ENCODE data around the gene ITPA. TPM values are rescaled to one million over a fixed set of nuclear protein-coding genes. Genes with fewer than 3 reads are reported as not detected.
"Not testable (repeated sequence)": the region's sequence is repeated elsewhere in the genome, so short reads cannot be mapped to it uniquely, and the experiment has no call there.

ITPA gene
- total RNA-seq, 1 experiment from 2014 or later = 103 TPM

GRCh38 chr20:3172126-3172932 is 37.0 kb upstream of the ITPA start:
- in situ Hi-C loops (cut with HindIII; ENCODE audit: low pct_unique_long_range_greater_than_20kb, low sequenced_read_pairs) = no loop called here
- DNase-seq (ENCODE audit: low read depth) = no peak

GRCh38 chr20:3172933-3173609 is 36.2 kb upstream of the ITPA start, which contains the start of gene LZTS3:
Gene LZTS3, minus strand, starts transcription at chr20:3173549. Its CDS starts 6,386 bp downstream, at chr20:3167163.
- in situ Hi-C loops (cut with HindIII; ENCODE audit: low pct_unique_long_range_greater_than_20kb, low sequenced_read_pairs) = no loop called here
- peak; percentile 58 for DNase-seq (ENCODE audit: low read depth)

DNA sequence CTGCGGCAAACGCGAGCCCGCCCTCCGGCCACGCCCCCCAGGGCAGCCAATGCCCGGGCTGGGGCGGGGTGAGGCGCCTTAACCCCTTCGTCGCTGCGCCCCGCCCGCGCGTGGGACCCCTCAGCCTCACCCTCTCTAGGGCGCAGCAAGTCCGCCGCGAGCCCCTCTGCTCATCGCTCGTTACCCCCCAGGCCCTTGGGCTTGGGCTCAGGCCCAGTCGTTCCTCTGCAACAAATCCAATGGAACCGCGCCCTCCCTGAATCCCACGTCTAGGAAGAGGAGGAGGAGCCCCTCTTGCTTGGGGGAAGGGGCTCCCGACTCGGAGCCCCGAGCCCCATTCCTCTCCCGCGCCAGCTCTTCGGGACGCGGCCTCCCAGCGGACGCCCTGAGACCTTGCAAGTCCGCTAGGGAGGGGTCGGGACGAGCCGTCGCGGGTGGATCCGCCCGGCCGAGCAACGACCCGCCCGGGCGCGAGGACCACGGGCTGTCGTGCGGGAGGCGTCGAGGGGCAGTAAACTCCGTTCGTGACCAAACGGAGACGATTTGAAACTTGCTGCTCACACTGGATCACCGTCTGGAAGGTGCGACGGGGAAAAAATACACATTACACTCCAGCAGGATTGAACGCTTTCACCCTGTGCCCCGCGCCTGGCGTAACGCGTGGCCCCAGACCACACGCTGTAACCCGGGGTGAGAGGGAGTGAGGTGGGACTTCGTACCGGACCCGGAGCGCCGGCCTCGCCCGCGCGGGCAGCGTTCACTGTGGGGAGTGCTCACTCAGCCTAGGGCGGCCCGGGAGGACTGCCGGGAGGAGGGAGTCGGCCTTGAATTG is 35.5 kb upstream of the ITPA start:
- DNase-seq (ENCODE audit: low read depth) = peak; percentile 72
- in situ Hi-C loops (cut with HindIII; ENCODE audit: low pct_unique_long_range_greater_than_20kb, low sequenced_read_pairs) = no loop called here

DNA sequence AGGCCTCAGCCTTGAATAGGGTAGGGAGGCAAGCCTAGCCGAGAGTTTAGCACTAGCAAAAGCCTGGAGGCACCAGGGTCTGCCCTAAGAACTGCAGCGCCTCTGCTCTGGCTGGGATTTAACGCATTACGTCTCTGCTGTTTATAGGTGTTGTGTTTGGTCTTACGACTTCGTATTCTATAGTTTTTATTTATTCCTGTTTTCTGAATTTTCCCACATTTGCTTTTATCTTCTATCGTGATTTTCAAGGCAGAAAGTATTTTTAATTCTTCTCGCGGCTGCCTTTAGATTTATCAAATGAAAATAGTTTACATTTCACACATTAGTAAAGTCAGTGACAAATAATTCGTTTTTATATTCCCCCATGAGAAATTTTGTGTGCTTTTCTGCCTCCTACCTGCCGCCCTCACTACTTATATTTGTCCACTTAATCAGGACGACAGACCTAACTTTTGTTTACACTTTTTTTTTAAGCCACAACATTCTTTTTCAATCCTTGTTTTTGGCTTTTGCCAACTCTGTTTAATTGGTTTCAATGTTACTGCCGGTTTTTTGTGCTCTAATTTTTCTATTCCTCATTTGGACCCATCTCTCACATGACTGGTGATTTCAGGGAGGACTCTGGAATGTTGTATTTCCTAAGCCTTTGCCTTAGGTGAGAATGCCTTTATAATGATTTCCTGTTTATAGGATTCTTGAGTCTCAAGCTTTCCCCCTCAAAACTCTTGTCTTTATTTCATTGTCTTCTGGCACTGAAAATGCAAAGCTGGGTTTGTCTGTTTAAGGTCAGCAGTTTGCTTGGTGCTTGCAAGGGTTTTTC is 34.6 kb upstream of the ITPA start:
- DNase-seq (ENCODE audit: low read depth) = no peak
- in situ Hi-C loops (cut with HindIII; ENCODE audit: low pct_unique_long_range_greater_than_20kb, low sequenced_read_pairs) = no loop called here

GRCh38 chr20:3175270-3175669 is 34.0 kb upstream of the ITPA start:
- in situ Hi-C loops (cut with HindIII; ENCODE audit: low pct_unique_long_range_greater_than_20kb, low sequenced_read_pairs) = no loop called here
- no peak for DNase-seq (ENCODE audit: low read depth)

DNA sequence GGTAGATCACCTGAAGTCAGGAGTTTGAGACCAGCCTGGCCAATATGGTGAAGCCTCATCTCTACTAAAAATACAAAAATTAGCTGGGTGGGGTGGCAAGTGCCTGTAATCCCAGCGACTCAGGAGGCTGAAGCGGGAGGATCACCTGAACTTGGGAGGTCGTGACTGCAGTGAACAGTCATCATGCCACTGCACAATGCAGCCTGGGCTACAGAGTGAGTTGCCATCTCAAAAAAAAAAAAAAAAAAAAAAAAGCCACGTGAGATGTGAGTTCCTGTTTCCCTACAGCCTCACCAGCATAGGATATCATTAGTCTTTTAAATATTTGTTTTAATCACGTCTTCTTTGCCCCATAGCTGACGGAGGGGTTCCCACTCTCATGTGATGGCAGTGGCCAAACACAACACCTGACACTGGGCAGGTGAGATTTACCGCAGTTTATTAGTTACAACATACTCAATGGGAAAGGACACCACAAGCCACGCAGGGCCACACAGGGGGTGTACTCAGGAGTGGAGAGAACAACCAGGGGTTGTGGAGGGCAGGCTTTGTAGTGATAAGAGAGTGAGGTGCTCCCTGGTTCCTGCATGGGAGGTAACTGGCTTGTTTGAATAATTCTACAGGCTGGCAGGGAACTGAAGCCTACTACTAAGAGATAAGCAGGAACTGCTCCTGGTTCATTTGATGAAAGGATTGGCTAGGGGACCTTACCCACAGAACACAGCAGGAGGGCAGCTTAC is 31.4 kb upstream of the ITPA start:
- in situ Hi-C loops (cut with HindIII; ENCODE audit: low pct_unique_long_range_greater_than_20kb, low sequenced_read_pairs) = no loop called here
- no peak for DNase-seq (ENCODE audit: low read depth)

DNA sequence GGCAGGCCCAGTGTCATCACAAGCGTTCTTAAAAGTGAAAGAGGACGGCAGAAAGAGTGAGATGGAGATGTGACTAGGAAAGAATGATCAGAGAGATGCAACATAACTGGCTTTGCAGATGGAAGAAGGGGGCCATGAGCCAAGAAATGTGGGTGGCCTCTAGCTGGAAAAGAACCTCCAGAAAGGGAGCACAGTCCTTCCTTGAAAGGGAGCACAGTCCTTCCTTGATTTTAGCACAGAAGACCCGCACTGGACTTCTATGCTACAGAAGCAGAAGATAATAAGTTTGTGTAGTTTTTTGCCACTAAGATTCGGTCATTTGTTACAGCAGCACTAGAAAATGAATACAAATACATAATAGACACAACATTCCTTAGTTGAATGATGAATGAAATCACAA is 29.0 kb upstream of the ITPA start:
- in situ Hi-C loops (cut with HindIII; ENCODE audit: low pct_unique_long_range_greater_than_20kb, low sequenced_read_pairs) = no loop called here
- DNase-seq (ENCODE audit: low read depth) = no peak

DNA sequence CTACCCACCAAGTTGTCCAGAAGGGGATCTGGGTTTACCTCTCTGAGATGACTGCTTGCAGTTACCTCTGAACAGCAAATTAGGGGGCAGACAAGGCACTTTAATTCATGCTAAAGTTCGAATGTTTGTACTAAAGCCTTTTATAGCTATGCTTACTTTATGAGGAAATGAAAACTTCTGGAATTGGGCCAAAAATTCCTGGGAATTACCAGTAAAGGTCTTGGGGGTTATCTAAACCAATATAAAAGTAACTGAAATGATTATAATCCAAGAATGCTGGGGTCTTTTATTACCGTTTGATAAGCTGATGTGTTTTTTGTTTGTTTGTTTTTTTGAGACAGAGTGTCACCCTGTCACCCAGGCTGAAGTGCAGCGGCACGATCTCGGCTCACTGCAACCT is 28.0 kb upstream of the ITPA start:
- in situ Hi-C loops (cut with HindIII; ENCODE audit: low pct_unique_long_range_greater_than_20kb, low sequenced_read_pairs) = no loop called here
- DNase-seq (ENCODE audit: low read depth) = no peak

DNA sequence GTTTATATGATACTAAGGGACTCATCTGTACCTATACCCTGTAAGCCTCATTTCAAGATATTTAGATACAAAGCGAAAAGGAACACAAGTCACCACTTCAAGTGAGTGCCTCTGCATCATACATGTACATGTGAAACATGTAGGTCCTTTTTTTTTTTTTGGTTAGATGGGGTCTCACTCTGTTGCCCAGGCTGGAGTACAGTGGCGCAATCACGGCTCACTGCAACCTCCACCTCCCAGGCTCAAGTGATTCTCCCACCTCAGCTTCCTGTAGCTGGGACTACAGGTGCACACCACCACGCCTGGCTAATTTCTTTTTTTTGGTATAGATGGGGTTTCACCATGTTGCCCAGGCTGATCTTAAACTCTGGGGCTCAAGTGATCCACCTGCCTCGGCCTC is 26.9 kb upstream of the ITPA start:
- in situ Hi-C loops (cut with HindIII; ENCODE audit: low pct_unique_long_range_greater_than_20kb, low sequenced_read_pairs); DNase-seq (ENCODE audit: low read depth): not testable (repeated sequence)

DNA sequence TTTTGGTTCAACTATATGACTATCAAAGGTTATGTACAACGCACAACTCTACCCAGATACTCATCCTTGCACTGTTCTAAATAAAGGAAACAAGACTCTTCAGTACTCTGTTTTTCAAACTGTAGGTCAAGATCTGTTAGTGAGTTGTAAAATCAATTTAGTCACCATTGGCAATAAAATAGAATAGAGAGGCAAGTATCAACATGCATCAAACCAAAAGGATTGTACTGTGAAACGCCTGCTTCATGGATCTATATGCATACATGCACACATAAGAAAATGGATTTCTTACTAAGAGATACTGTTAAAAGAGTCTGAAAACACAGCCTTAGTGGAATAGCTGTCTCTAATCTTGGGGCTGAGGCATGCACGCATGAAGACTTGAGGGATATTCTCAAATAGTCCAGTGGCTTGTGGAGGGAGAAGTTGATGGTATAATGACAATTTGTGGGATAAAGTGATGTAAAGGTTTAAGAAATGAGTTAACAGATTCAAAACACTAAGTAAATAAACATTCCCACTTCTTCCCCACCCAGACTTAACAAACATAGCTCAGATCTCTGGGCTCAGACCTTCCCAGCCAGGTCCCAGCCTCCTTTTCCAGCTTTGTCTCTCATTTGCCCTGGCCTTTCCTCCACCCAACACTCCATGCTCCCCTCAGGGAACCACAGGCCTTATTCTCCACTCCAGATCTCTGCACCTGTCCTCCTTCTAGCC is 25.2 kb upstream of the ITPA start:
- in situ Hi-C loops (cut with HindIII; ENCODE audit: low pct_unique_long_range_greater_than_20kb, low sequenced_read_pairs) = no loop called here
- no peak for DNase-seq (ENCODE audit: low read depth)

DNA sequence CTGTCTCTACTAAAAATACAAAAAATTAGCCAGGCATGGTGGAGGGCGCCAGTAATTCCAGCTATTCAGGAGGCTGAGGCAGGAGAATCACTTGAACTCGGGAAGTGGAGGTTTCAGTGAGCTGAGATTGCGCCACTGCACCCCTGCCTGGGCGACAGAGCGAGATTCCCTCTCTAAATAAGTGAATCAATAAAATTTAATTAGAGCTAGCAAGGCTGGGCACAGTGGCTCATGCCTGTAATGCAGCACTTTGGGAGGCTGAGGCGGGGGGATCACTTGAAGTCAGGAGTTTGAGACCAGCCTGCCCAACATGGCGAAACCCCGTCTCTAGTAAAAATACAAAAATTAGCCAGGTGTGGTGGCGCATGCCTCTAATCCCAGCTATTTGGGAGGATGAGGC is 21.4 kb upstream of the ITPA start:
- in situ Hi-C loops (cut with HindIII; ENCODE audit: low pct_unique_long_range_greater_than_20kb, low sequenced_read_pairs); DNase-seq (ENCODE audit: low read depth): not testable (repeated sequence)

GRCh38 chr20:3188823-3189413 is 20.4 kb upstream of the ITPA start:
- in situ Hi-C loops (cut with HindIII; ENCODE audit: low pct_unique_long_range_greater_than_20kb, low sequenced_read_pairs) = no loop called here

GRCh38 chr20:3189561-3190131 is 19.7 kb upstream of the ITPA start:
- no peak for DNase-seq (ENCODE audit: low read depth)
- in situ Hi-C loops (cut with HindIII; ENCODE audit: low pct_unique_long_range_greater_than_20kb, low sequenced_read_pairs) = no loop called here

More at GRCh38 chr20:3188823-3189413, 20.4 kb upstream of the ITPA start:
- no peak for DNase-seq (ENCODE audit: low read depth)

GRCh38 chr20:3190681-3191111 is 18.6 kb upstream of the ITPA start:
- DNase-seq (ENCODE audit: low read depth) = no peak
- in situ Hi-C loops (cut with HindIII; ENCODE audit: low pct_unique_long_range_greater_than_20kb, low sequenced_read_pairs) = no loop called here

GRCh38 chr20:3192226-3193015 is 16.9 kb upstream of the ITPA start:
- DNase-seq (ENCODE audit: low read depth) = no peak
- in situ Hi-C loops (cut with HindIII; ENCODE audit: low pct_unique_long_range_greater_than_20kb, low sequenced_read_pairs) = no loop called here
